HG03571 (cell line): ENCODE results near the gene IGF2R.

Experiments
- ATAC-seq: cut with Tn5 transposase; IDR thresholded peaks from one replicate; pipeline ENCODE4 v1.9.1; 2021; ENCODE audit not compliant: unreplicated experiment

The IGF2R gene

GRCh38 chr6:160042788-160043301, 74.0 kb downstream of the IGF2R start:
- ATAC-seq, result no peak

DNA sequence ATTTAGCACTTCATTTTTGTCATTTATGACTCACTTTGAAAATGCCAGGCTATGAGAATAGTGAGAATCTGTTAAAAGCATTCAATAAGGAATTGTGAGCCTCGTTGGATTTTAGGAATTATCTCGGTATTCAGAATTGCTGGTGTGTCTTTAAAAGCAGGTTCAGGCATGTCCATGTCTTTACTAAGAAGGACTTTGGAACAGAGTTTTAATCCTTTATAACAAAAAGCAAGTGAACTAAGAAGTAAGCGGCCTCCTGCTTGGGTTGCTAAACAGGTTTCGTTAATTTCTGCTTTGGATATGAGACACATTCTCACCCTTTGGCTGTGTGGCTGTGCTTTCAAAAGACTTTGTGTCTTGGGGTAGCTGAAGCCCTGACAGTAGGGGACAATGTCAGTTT, 74.9 kb downstream of the IGF2R start:
- no peak for ATAC-seq

- no peak for ATAC-seq
Measured at GRCh38 chr6:160044687-160045086, 75.8 kb downstream of the IGF2R start.

DNA sequence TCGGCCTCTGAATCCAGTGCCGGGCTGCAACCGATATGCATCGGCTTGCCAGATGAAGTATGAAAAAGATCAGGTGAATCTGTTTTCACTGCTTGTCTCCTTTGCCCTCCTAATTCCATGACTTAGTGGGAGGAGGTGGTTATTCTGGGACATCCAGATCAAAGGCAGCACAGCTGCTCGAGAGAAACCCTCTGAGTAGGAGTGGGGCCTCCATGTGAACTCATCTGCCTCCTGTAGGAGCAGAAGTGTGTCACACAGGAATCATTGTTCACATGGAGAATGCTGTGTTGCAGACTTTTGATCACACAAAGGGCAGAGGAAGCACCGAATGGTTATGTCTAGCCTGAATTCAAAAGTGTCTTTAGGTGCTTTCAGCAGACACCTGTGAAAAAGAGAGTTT, 79.6 kb downstream of the IGF2R start:
- no peak for ATAC-seq

- no peak for ATAC-seq
Measured at GRCh38 chr6:160049346-160049745, 80.5 kb downstream of the IGF2R start.

DNA sequence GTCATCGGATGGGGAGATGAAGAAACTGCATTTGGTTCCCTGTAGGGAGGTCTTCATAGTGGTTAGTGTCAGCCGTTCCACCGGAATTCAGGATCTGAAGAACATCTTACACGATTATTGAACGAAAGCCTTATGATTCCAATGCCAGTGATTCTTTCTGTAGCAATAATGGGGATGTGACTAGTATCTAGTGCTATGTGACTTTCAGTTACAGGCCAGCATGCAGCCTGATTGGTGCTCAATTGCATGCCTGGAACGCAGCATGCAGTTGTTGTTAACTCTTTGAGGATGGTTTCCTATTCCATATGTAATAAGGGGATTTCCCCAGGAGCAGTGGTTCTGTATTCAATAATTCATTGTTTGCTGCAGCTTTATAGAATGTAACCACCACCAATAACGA, 81.1 kb downstream of the IGF2R start:
- no peak for ATAC-seq

GRCh38 chr6:160051390-160051789, 82.5 kb downstream of the IGF2R start:
- no peak for ATAC-seq

GRCh38 chr6:160054271-160054670, 85.4 kb downstream of the IGF2R start:
- ATAC-seq, result no peak

DNA sequence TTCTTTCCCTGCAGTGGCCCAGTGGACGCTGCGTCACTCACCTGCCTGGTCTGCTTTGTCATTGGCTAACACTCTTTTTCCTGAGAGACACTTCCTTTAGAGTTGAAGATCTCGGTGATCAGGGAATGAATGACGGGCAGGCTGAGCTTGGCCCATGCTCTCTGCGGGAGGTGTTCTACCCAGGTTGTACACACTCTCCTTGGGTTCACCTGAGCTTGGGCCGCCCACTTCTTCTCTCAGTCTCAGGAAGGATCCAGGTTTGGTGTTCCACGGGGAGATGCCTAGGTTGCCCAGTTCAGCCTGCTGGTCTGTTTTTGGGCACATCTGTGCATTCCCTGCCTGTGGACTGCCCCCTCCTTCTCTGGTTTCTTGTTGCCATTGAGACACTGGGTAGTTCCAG, 86.0 kb downstream of the IGF2R start:
- ATAC-seq, result no peak

DNA sequence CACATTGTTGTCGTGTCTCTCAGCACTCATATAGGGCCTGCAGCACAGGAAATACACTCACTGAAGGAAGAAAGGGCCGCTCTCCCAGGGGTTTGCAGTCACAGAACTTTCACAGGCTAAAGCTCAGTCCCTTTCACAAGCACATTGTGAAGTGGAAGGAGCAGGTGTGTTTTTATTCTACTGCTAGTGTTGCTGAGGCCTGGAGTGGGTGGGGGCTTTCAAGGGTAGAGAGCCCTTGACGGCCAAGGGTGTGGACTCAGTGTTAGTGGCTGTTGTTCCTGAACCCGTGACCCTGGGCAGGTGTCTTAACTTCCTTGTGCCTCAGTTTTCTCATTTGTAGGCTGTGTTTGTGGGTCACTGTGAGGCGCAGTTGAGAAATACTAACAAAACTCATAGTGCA, 86.5 kb downstream of the IGF2R start:
- no peak for ATAC-seq

- ATAC-seq, result no peak
Measured at GRCh38 chr6:160055813-160056212, 86.9 kb downstream of the IGF2R start.

- ATAC-seq, result no peak
Measured at GRCh38 chr6:160057080-160057479, 88.2 kb downstream of the IGF2R start.

DNA sequence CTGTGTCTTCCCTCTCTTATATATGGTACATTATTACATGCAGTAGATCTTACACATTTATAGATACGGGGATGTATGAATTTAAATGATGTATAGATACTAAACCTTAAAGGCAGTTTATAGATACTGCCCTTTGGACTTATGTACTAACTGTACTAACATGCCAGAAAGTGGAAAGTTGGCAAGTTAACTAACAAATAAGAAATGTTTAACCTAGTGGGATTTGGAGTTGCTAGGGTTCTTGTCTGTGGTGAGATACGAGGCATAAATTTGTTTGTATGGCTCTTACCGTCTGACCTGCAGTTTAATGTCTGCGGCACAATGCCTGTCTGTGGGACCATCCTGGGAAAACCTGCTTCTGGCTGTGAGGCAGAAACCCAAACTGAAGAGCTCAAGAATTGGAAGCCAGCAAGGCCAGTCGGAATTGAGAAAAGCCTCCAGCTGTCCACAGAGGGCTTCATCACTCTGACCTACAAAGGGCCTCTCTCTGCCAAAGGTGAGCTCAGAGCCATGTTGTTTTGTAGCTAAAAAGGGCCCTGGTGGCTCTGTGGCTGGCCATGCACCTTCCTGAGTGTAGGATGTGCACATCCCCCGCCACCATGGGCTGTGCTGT, 89.8 kb downstream of the IGF2R start:
- ATAC-seq, result no peak

DNA sequence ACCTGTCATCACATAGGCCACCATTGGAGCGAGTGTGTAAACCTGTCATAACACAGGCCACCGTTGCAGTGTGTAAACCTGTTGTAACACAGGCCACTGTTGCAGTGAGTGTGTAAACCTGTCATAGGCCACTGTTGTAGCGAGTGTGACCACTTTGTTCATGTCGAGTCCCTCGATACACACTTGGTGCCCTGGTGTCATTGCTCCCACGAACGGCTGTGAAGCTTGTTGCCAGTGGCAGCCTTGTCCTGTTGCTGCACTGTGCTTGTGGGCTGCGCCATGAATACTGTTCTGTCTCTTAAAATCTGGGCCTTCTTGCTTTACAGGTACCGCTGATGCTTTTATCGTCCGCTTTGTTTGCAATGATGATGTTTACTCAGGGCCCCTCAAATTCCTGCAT, 91.3 kb downstream of the IGF2R start:
- no peak for ATAC-seq

DNA sequence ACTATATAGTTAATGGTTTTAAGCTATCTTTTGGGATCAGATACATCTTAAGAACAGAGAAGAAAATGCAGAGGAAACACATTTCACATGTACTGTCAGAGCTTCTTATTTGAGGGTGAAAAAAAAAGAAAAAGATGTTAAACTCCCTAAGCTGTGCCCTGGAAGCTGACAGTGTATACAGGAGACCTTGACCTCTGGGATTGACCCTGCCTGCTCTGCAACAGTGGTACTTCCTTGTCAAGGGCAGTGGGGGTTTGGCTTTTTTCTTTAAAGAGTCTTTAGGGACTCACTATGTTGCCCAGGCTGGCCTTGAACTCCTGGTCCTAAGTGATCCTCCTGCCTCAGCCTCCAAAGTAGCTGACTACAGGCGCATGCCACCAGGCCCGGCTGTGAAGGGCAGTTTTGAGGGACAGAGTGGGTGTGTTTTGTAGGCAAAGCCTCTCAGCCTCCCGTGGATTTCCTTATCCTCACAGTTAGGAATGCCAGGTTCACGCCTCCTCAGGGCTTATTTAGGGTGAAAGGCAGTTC, 92.1 kb downstream of the IGF2R start:
- ATAC-seq, result no peak

GRCh38 chr6:160063771-160064413, 95.0 kb downstream of the IGF2R start:
- ATAC-seq, result no peak

DNA sequence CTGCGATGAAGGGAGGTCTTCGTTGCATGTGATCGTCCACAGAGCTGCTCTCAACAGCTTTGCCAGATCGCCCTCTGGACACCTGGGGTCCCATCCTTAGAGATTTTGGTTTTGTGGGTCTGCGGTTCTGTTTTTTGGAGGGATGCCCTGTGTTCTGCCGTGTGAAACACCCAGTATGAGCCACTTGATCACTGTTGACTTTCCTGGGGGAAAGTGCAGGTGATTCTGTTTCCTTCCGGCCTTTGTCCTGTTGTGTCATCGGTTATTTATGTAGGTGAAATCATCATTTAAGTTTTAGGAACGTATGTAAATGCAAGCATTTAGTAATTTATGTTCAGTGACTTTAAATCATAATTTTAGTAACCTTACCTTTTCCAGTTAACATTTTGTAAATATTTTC, 96.3 kb downstream of the IGF2R start:
- ATAC-seq, result no peak

GRCh38 chr6:160067564-160067963, 98.7 kb downstream of the IGF2R start:
- no peak for ATAC-seq

DNA sequence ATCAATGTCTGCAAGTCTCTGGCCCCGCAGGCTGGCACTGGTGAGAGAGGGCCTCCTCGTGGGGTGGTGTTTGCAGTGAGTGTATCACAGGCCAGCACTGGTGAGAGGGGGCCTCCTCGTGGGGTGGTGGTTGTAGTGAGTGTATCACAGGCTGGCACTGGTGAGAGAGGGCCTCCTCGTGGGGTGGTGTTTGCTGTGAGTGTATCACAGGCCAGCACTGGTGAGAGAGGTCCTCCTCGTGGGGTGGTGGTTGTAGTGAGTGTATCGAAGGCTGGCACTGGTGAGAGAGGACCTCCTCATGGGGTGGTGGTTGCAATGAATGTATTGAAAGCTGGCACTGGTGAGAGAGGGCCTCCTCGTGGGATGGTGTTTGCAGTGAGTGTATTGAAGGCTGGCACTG, 99.5 kb downstream of the IGF2R start:
- no peak for ATAC-seq

DNA sequence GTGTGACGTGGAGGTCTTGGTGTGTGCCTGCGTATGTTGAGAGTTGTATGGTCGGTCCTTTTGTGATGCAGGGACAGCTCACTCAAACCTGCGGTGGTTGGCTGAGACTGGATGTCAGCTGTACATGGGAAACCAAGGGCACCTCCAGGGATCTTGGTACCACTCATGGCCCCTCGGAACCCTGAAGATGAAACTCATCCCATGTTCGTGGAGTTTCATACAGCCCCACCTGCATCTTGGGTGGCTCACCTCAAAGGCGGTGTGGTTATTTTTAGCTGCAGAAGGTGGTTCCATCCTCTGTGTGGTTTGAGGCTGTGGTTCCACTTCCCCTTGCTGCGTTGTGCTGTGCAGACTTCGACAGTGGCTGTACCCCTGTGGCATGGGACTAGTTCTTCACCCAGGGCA, 100.2 kb downstream of the IGF2R start:
- ATAC-seq, result peak; percentile 90

DNA sequence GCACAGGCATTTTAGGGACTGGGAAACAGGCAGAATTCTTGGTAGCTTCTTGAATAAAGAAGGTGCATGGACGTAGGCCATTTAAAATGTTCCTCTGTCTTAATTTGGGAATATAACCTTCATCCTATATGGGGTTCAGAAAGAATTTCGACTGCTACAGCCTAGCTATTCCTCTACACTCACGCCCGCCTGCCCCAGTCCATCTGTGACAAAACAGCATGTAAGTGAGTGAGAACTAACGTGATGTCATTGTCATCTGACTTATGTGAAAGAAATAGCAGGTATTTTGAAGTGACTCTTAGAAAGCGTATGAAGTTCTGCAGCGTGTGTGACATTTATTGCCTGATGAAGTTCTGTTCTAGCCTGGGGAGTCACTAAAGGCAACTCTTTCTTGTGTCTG, 100.6 kb downstream of the IGF2R start:
- no peak for ATAC-seq

DNA sequence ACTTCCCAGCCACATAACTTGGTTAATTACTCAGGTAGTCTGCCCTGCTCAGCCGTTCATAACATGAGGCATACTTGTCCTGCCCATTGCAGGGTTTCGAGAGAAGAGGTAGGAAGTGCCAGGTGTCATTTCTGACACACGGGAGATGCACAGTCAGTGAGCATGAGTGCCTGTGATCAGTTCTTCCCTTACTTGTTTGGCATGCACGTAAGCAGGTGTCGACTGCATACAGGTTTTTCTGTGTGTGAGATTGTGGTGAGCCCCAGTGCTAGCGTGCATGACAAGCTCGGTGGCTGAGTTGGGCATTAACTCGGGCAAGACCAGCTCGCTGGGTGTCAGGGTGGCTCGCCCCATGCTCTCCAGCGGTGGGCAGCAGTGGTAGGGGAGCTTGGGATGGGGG, 101.5 kb downstream of the IGF2R start:
- ATAC-seq, result peak; percentile 35

GRCh38 chr6:160070831-160071230, 101.9 kb downstream of the IGF2R start:
- no peak for ATAC-seq
